Nephron (organoid): ENCODE data around the gene ST7L.

Experiments
- H3K27ac Mint-ChIP-seq, 3 experiments: 2 replicates each; pipeline ENCODE4 v1.8.0; 2020; ENCODE audit warnings: mixed read lengths in 3 of 3, mild to moderate bottlenecking in 2 of 3, moderate library complexity in 1 of 3
- H3K27me3 Mint-ChIP-seq: 2 replicates; pipeline ENCODE4 v1.8.0; 2021; ENCODE audit warnings: low read depth, mild to moderate bottlenecking, moderate library complexity, mixed read lengths
- H3K36me3 Mint-ChIP-seq: 2 replicates; pipeline ENCODE4 v1.8.0; 2020; ENCODE audit warnings: low read depth, mixed read lengths
- H3K4me1 Mint-ChIP-seq: 2 replicates; pipeline ENCODE4 v1.8.0; 2020; ENCODE audit warnings: mixed read lengths
- H3K4me3 Mint-ChIP-seq, 3 experiments: 2 replicates each; pipeline ENCODE4 v1.8.0; 2020; ENCODE audit warnings: mild to moderate bottlenecking in 3 of 3, mixed read lengths in 3 of 3, moderate library complexity in 2 of 3
- H3K9me3 Mint-ChIP-seq: 2 replicates; pipeline ENCODE4 v1.8.0; 2020; ENCODE audit warnings: mixed read lengths
- TF ChIP-seq, protein P1 (sequence below), 3 experiments: fragments of 200-600 bp; sonication (generic); IDR thresholded peaks; one replicate each; pipeline ENCODE4 v1.5.0; 2021; ENCODE audit warnings: antibody characterized with exemption in 3 of 3; ENCODE audit not compliant: unreplicated experiment in 3 of 3

The ST7L gene, protein sequence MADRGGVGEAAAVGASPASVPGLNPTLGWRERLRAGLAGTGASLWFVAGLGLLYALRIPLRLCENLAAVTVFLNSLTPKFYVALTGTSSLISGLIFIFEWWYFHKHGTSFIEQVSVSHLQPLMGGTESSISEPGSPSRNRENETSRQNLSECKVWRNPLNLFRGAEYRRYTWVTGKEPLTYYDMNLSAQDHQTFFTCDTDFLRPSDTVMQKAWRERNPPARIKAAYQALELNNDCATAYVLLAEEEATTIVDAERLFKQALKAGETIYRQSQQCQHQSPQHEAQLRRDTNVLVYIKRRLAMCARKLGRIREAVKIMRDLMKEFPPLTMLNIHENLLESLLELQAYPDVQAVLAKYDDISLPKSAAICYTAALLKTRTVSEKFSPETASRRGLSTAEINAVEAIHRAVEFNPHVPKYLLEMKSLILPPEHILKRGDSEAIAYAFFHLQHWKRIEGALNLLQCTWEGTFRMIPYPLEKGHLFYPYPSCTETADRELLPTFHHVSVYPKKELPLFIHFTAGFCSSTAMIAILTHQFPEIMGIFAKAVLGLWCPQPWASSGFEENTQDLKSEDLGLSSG

DNA sequence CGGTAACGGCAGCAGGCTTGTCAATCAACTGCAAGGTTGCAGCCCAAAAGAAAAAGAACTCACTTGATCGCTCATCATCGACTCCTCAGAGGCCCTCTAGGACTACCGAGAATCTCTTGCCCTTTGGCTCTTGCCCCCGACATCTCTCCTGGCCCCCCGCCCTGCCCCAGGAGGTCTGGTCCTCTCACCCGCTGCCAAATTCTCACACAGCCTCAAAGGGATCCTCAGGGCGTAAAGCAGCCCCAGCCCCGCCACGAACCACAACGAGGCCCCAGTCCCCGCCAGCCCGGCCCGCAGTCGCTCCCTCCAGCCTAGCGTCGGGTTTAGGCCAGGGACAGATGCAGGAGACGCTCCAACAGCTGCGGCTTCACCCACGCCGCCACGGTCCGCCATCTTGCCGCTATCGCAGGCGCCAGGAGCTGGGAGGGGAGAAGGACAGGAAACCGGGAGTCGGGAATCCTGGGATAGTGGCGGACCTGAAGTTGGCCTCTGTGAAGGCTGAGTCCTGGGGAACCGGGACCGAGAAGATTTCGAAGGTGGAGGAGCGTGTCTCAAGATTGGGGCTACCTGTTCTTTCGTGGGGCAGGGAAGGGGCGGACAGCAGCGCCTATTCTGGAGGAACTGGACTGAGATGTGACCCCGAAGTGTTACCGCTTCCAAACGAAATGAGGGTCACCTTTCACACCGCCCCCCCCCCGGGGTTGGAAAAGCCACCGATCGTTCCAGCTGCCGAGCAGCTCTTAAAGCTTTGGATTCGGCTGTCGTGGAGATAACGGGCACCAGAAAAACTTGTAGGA, at the start of gene ST7L:
TSS of gene ST7L (minus strand) at position 421 of the 797 bp plus-strand sequence. CDS start at position 393, 28 bp downstream.
- no peaks in the 10 kb centered on the region for H3K27me3 Mint-ChIP-seq
- peaks cover 8% of the 10 kb centered on the region for H3K36me3 Mint-ChIP-seq
- peak within 1 kb of the TSS; percentile 94 to 100 (median 96) for H3K4me3 Mint-ChIP-seq
- peak within 1 kb of the TSS; percentile 99 to 100 (median 100) for H3K27ac Mint-ChIP-seq
- TF ChIP-seq, protein P1, sequence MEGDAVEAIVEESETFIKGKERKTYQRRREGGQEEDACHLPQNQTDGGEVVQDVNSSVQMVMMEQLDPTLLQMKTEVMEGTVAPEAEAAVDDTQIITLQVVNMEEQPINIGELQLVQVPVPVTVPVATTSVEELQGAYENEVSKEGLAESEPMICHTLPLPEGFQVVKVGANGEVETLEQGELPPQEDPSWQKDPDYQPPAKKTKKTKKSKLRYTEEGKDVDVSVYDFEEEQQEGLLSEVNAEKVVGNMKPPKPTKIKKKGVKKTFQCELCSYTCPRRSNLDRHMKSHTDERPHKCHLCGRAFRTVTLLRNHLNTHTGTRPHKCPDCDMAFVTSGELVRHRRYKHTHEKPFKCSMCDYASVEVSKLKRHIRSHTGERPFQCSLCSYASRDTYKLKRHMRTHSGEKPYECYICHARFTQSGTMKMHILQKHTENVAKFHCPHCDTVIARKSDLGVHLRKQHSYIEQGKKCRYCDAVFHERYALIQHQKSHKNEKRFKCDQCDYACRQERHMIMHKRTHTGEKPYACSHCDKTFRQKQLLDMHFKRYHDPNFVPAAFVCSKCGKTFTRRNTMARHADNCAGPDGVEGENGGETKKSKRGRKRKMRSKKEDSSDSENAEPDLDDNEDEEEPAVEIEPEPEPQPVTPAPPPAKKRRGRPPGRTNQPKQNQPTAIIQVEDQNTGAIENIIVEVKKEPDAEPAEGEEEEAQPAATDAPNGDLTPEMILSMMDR (IDR thresholded peaks at IDR 0.05; ENCODE audit: unreplicated experiment in 3 of 3): no peak
- H3K4me1 Mint-ChIP-seq: peaks cover 28% of the 10 kb centered on the region
- no peaks in the 10 kb centered on the region for H3K9me3 Mint-ChIP-seq

DNA sequence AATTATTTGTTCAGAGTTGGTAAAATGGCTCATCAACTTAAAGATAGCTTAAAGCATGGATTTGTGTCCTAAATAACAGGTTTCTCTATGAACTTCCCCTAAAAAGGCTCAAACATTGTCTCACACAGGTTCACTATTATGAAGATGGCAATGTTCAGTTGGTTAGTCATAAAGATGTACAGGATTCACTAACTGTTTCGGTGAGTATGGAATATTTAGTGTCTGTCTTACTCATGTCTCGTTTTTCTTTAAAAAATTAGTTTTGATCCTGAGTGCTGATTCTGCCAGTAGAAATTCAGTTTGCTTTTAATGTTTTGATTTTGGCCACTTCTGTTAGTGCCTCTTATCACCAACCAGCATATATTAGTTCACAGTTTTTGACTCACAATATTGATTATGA, 48.0 kb upstream of the ST7L start:
- Mint-ChIP-seq H3K36me3 (peaks cover 77% of the 10 kb centered on the region), H3K4me3 (no peak overlapping the region), H3K27ac (no peak overlapping the region), H3K4me1 (peaks cover 6% of the 10 kb centered on the region), H3K9me3 (no peaks in the 10 kb centered on the region), H3K27me3 (no peaks in the 10 kb centered on the region)
- TF ChIP-seq, protein P1 (IDR thresholded peaks at IDR 0.05; ENCODE audit: unreplicated experiment in 3 of 3): no peak

DNA sequence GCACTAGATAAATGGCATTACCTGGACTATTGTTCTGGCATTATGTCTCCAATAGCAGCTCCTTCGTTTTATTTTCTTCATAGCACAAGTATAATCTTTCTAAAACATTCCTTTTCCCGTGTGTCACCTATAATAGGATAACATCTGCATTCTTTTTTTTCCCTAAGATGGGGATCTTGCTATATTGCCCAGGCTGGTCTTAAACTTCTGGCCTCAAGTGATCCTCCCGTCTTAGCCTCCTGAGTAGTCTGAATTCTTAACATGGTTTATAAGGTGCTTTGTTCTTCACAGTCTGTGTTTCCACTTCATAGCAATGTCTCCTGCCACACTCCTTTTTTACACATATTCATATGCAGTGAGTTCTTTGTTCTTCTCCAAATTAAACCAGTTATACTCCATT, 46.9 kb upstream of the ST7L start:
- no peaks in the 10 kb centered on the region for H3K9me3 Mint-ChIP-seq
- no peak overlapping the region for H3K4me3 Mint-ChIP-seq
- TF ChIP-seq, protein P1 (IDR thresholded peaks at IDR 0.05; ENCODE audit: unreplicated experiment in 3 of 3): no peak
- H3K27ac Mint-ChIP-seq: no peak overlapping the region
- no peaks in the 10 kb centered on the region for H3K4me1 Mint-ChIP-seq
- peaks cover 79% of the 10 kb centered on the region for H3K36me3 Mint-ChIP-seq
- H3K27me3 Mint-ChIP-seq: no peaks in the 10 kb centered on the region

DNA sequence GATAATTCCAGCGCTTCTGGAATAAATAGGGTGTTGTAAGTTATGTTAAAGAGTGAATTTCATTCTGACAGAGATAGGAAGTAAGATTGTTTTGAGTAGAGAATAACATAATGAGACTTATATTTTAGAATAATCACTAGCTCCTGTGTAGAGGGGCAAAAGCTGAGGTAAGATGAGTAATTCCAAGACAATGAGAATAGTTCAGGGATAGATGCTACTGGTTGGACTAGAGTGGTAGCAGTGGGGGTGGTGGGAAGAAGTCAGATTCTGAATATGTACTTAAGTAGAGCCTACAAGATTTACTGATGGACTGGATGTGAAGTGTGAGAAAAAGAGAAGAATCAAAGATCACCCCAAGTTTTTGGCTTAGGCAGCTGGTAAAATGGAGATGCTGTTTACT, 32.3 kb upstream of the ST7L start:
- Mint-ChIP-seq H3K27me3 (no peaks in the 10 kb centered on the region), H3K9me3 (no peaks in the 10 kb centered on the region), H3K4me3 (no peak overlapping the region), H3K36me3 (peaks cover 52% of the 10 kb centered on the region), H3K27ac (no peak overlapping the region), H3K4me1 (no peaks in the 10 kb centered on the region)
- TF ChIP-seq, protein P1 (IDR thresholded peaks at IDR 0.05; ENCODE audit: unreplicated experiment in 3 of 3): no peak

DNA sequence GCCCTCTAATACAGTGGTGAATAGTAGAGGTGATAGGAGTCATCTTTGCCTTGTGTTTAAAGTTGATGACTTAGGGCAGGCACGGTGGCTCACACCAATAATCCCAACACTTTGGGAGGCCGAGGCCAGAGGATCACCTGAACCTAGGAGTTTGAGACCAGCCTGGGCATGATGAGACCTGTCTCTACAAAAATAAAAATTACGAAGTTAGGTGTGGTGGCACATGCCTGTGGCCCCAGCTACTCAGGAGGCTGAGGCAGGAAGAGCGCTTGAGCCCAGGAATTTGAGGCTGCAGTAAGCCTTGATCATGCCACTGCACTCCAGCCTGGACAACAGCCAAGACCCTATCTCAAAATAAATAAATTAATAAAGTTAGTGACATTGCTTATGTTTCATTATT, 27.3 kb upstream of the ST7L start:
- H3K4me1 Mint-ChIP-seq: no peaks in the 10 kb centered on the region

More for the DNA sequence above, 27.3 kb upstream of the ST7L start:
- peaks cover 67% of the 10 kb centered on the region for H3K36me3 Mint-ChIP-seq
- no peaks in the 10 kb centered on the region for H3K9me3 Mint-ChIP-seq
- H3K27me3 Mint-ChIP-seq: no peaks in the 10 kb centered on the region
- TF ChIP-seq, protein P1 (IDR thresholded peaks at IDR 0.05; ENCODE audit: unreplicated experiment in 3 of 3): no peak
- no peak overlapping the region for H3K4me3 Mint-ChIP-seq
- H3K27ac Mint-ChIP-seq: no peak overlapping the region
